Measurements from ENCODE around the gene ANXA1. TPM values are rescaled to one million over a fixed set of nuclear protein-coding genes. Genes with fewer than 3 reads are reported as not detected.
A peak's percentile ranks its signal among the peaks of the same experiment; 100 is the strongest.

ANXA1 gene
- total RNA-seq, 2 experiments from 2014 or later = 17.9 to 19.9 TPM

DNA sequence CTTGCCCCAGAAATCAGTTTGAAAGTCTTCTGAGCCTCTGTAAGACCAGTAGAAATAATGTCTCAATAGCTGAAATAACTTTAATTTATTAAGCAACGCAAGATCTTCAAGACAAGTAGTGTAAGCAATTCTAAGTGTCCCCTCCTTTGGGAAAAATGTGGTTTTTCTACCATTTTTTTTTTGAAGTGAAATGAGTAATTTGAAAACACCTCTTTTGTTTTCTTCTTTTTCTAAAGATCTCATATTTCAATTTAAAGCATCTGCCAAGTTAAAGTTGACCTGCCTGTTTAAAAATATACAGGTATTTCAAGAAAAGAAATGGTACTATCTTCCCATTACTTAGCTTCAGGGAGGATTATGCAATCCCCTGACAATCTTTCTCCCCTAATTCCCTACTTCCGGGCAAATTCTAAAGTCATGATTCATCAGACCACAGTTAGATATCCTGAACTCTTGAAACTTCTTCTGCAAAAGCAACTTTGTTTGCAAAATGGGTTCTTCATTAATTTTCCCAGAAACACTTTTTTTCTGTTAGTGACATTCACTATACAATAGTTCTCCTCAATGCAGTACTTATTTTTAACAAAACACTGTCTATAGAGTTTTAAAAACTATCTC, 7.8 kb upstream of the ANXA1 start:
- no peak for DNase-seq
- H3K4me3 Mint-ChIP-seq = no peak overlapping the region
- no peak overlapping the region for H3K27ac Mint-ChIP-seq
- peaks cover 33% of the 10 kb centered on the region for H3K4me1 Mint-ChIP-seq (ENCODE audit: low read depth)
- no peaks in the 10 kb centered on the region for H3K36me3 Mint-ChIP-seq (ENCODE audit: low read depth)
- H3K9me3 Mint-ChIP-seq = no peaks in the 10 kb centered on the region
- CTCF ChIA-PET = interaction anchor here (0.6 to 1.3 kb wide), 8 partner anchors 8 to 718 kb away, joined by 3 to 5 read pairs (median 3); no protein-coding TSS in a partner anchor
- H3K27me3 Mint-ChIP-seq (ENCODE audit: low read depth) = no peaks in the 10 kb centered on the region
- intact Hi-C loops (cut with micrococcal nuclease) = no loop called here

DNA sequence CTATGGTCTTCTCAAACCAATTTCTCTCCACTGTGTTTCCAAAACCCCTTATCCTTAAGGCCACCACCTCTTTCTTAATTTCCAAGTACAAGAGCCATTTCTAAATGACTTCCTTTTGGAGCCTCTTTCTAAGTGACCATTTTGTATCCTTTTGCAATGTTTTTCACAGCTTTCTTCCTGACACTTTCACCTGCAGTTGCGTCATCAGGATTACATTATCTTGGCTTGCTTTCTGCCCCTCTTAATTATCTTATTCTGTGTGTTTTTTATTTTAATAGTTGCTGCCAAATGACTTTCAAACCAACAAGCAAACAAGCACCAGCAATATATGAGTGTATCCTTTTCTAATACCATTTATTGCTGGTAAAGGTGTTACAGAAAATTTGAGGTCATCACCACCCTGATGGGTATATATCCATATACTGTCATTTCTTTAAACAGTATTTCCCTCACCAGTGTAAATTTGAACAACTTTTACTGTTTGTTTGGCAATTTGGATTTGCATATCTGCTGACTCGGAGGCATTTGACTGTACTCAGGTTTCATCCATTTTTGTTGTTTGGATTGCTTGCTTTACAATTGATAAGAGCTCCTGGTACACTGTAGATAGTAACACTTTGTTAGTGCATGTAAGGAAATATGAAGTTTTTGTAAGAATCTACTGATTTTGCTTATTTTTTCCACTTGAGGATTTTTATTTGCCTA, 5.4 kb upstream of the ANXA1 start:
- Mint-ChIP-seq H3K4me1 (ENCODE audit: low read depth) (peaks cover 47% of the 10 kb centered on the region), H3K27ac (no peak overlapping the region), H3K4me3 (no peak overlapping the region), H3K27me3 (ENCODE audit: low read depth) (no peaks in the 10 kb centered on the region), H3K9me3 (no peaks in the 10 kb centered on the region), H3K36me3 (ENCODE audit: low read depth) (no peaks in the 10 kb centered on the region)
- no peak for DNase-seq
- CTCF ChIA-PET = no interaction called here
- intact Hi-C loops (cut with micrococcal nuclease) = loop anchor here (5.0 kb wide), 1 partner anchor 1364 kb away; no protein-coding TSS in a partner anchor

DNA sequence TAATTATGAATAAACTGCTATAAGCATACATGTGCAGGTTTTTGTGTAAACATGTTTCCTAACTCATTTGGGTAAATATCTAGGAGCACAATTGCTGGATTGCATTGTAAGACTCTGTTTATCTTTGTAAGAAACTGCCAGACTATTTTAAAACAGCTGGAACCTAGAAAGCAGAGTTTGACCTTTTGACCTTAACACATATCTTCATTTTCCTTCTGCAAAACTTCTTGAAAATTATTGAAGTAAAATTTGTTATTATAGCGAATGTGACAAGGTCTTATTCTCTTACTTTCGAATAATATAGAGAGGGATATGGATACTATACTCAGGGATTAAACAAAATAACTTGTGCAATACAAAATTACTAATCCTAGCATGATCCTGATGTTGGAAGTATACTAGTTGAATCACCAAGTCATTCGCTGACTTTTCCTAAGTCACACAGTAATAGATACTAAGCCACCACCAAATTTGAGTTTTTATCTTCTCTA, 3.2 kb upstream of the ANXA1 start:
- Mint-ChIP-seq H3K36me3 (ENCODE audit: low read depth) (no peaks in the 10 kb centered on the region), H3K27ac (no peak overlapping the region), H3K9me3 (no peaks in the 10 kb centered on the region), H3K4me1 (ENCODE audit: low read depth) (peaks cover 55% of the 10 kb centered on the region), H3K27me3 (ENCODE audit: low read depth) (no peaks in the 10 kb centered on the region), H3K4me3 (no peak overlapping the region)
- CTCF ChIA-PET = interaction anchor here (0.6 to 1.9 kb wide), 2 partner anchors 14 to 35 kb away, joined by 3 to 9 read pairs; no protein-coding TSS in a partner anchor
- intact Hi-C loops (cut with micrococcal nuclease) = loop anchor here (5.0 kb wide), 1 partner anchor 1366 kb away; no protein-coding TSS in a partner anchor
- DNase-seq = no peak

DNA sequence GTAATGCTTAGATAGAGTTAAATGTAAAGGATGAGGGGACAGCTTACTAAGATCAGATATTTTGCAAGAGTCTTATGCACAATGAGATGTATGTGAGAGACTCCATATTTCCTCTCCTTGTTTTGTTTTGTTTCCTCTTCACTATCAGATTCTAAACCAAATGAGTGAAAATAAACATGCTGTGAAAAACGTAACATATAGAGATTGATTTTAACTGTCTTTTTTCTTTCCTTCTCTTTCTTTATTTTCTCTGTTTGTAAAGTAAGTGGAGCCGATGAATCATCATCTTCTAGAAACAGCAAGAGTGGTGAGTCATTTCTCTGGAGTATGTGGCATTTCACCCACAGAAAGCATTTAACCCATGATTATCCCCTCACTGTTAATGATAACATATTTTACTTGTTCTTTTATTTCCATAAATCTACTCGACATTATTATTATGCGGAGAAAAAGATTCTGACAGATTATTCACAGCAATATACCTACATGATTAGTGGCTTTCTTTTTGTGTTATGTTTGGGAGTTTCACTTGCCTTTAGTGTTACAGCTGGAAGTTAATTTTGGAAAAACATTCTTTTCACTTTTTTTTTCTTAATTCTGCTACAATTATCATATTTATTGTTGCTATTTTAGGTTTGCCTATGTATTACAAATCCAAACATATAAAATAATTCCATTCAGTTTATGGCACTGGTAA, 2.1 kb upstream of the ANXA1 start:
- DNase-seq = peak; percentile 23
- H3K4me1 Mint-ChIP-seq (ENCODE audit: low read depth) = peaks cover 55% of the 10 kb centered on the region
- H3K36me3 Mint-ChIP-seq (ENCODE audit: low read depth) = no peaks in the 10 kb centered on the region
- intact Hi-C loops (cut with micrococcal nuclease) = loop anchor here (1.0 to 10.0 kb wide), 11 partner anchors 9 to 1995 kb away; partner anchors contain the start of genes CEMIP2, NMRK1 and OSTF1
- H3K9me3 Mint-ChIP-seq = no peaks in the 10 kb centered on the region
- CTCF ChIA-PET = interaction anchor here (1.9 kb wide), 1 partner anchor 15 kb away, joined by 9 read pairs; no protein-coding TSS in a partner anchor
- peak overlapping the region; percentile 28 for H3K4me3 Mint-ChIP-seq
- peak overlapping the region; percentile 79 for H3K27ac Mint-ChIP-seq
- H3K27me3 Mint-ChIP-seq (ENCODE audit: low read depth) = no peaks in the 10 kb centered on the region

DNA sequence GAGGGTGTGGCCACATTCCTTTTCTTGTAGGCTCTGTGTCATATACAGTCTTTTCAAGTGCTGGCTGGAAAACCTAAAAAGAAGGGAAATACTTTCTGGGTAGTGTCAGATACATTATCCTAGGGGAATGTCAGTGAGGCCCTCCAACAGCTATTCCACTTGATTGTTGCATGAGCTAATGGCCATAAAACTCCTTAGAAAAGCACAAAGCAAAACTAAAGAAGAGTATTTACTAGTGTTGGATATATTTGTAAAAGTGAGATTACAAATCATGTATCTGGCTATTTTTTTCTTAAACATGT, 829 bp downstream of the ANXA1 start:
- H3K4me3 Mint-ChIP-seq = peak overlapping the region; percentile 51
- no peaks in the 10 kb centered on the region for H3K36me3 Mint-ChIP-seq (ENCODE audit: low read depth)
- no peak for DNase-seq
- no peaks in the 10 kb centered on the region for H3K27me3 Mint-ChIP-seq (ENCODE audit: low read depth)
- no peaks in the 10 kb centered on the region for H3K9me3 Mint-ChIP-seq
- CTCF ChIA-PET = interaction anchor here (0.7 to 1.4 kb wide), 7 partner anchors 9 to 84 kb away, joined by 3 to 5 read pairs (median 3); no protein-coding TSS in a partner anchor
- peak overlapping the region; percentile 30 for H3K27ac Mint-ChIP-seq
- peaks cover 73% of the 10 kb centered on the region for H3K4me1 Mint-ChIP-seq (ENCODE audit: low read depth)
- intact Hi-C loops (cut with micrococcal nuclease) = loop anchor here (5.0 to 10.0 kb wide), 6 partner anchors 568 to 1992 kb away; partner anchors contain the start of genes CEMIP2, NMRK1 and OSTF1

DNA sequence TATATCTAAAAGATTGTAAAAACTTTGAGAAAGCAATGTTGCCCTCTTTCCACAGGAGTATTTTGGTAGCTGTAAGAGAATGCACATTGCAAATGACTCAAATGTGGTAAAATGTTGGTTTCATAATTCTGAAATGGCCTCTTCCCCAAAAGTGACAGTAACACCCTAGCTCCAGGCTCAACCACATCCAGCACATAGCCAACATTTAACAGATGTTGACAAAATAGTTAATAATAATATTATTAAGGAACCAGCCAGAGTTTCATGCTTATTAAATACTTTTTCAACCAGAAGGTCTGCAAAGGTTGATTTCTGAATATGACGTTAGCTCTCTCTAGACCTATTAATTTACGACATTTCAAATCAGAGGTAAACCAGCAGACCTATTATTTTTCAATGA, 1.3 kb downstream of the ANXA1 start:
- no peak for DNase-seq
- CTCF ChIA-PET = interaction anchor here (0.6 to 1.4 kb wide), 6 partner anchors 16 to 1964 kb away, joined by 3 to 5 read pairs (median 3); no protein-coding TSS in a partner anchor
- Mint-ChIP-seq H3K36me3 (ENCODE audit: low read depth) (no peaks in the 10 kb centered on the region), H3K4me1 (ENCODE audit: low read depth) (peaks cover 77% of the 10 kb centered on the region), H3K27ac (peak overlapping the region; percentile 61), H3K27me3 (ENCODE audit: low read depth) (no peaks in the 10 kb centered on the region), H3K9me3 (no peaks in the 10 kb centered on the region), H3K4me3 (peak overlapping the region; percentile 54)
- intact Hi-C loops (cut with micrococcal nuclease) = loop anchor here (5.0 to 10.0 kb wide), 6 partner anchors 568 to 1992 kb away; partner anchors contain the start of genes CEMIP2, NMRK1 and OSTF1

DNA sequence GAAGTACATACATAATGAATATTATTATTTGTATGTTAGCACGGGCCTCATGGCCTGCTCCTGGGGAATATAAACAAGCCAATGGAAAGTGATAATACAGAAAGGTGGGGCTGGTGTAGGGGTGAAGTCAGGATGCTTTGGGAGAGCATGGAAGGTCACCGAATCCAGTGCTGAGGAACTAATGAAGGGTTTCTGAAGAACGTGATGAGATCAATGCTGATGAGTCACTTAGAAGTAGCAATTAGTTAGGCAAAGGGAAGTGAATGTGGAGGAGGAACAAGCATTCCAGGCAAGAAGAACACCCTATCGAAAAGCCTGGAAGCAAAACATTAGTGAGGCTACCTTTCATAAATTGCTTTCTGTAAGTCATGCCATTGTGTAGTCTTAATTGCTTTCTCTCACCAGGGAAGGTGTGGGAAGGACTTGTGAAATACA, 2.1 kb downstream of the ANXA1 start:
- Mint-ChIP-seq H3K9me3 (no peaks in the 10 kb centered on the region), H3K4me1 (ENCODE audit: low read depth) (peaks cover 76% of the 10 kb centered on the region), H3K27me3 (ENCODE audit: low read depth) (no peaks in the 10 kb centered on the region), H3K36me3 (ENCODE audit: low read depth) (no peaks in the 10 kb centered on the region), H3K27ac (peak overlapping the region; percentile 86), H3K4me3 (peak overlapping the region; percentile 62)
- CTCF ChIA-PET = no interaction called here
- intact Hi-C loops (cut with micrococcal nuclease) = loop anchor here (1.0 to 10.0 kb wide), 11 partner anchors 22 to 1991 kb away; partner anchors contain the start of genes CEMIP2, NMRK1, OSTF1 and ZFAND5
- DNase-seq = no peak

DNA sequence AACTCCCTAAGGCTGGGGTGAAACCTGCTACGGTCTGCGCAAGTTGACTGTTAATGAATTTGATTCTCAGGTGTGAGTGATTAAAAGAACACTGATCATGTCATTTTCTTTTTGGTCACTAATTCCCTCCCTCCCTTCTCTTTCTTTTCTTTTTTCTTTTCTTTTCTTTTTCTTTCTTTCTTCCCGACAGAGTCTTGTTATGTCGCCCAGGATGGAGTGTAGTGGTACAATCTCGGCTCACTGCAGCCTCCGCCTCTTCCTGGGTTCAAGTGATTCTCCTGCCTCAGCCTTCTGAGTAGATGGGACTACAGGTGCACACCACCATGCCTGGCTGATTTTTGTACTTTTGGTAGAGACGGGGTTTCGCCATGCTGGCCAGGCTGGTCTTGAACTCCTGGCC, 2.6 kb downstream of the ANXA1 start:
- H3K36me3 Mint-ChIP-seq (ENCODE audit: low read depth) = peaks cover 2% of the 10 kb centered on the region
- peak overlapping the region; percentile 62 for H3K4me3 Mint-ChIP-seq
- H3K4me1 Mint-ChIP-seq (ENCODE audit: low read depth) = peaks cover 76% of the 10 kb centered on the region
- CTCF ChIA-PET = interaction anchor here (1.3 to 1.7 kb wide), 2 partner anchors 23 to 47 kb away, joined by 5 to 9 read pairs; no protein-coding TSS in a partner anchor
- H3K27me3 Mint-ChIP-seq (ENCODE audit: low read depth) = no peaks in the 10 kb centered on the region
- intact Hi-C loops (cut with micrococcal nuclease) = loop anchor here (1.0 to 10.0 kb wide), 11 partner anchors 22 to 1991 kb away; partner anchors contain the start of genes CEMIP2, NMRK1, OSTF1 and ZFAND5
- no peaks in the 10 kb centered on the region for H3K9me3 Mint-ChIP-seq
- peak overlapping the region; percentile 86 for H3K27ac Mint-ChIP-seq
- no peak for DNase-seq

DNA sequence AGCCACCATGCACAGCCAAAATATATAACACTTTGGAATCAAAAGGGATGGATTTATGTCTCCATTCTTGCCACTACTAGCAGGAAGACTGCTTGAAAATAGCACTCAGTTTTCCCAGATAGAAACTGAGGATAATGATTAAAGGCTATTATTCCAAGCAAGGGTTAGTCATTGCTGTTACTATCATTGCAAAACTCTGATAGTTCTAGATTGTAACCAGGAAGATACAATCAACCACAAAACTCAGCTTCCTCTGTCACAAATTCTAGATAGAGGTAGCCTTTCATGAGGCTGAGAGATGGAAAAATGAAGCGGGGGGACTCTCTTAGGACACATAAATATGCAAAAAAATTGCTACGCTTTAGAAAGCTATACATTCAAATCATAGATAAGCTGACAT, 3.1 kb downstream of the ANXA1 start:
- H3K27me3 Mint-ChIP-seq (ENCODE audit: low read depth) = no peaks in the 10 kb centered on the region
- intact Hi-C loops (cut with micrococcal nuclease) = loop anchor here (1.0 to 10.0 kb wide), 14 partner anchors 13 to 1990 kb away; partner anchors contain the start of genes CARNMT1, CEMIP2, NMRK1 and OSTF1
- CTCF ChIA-PET = interaction anchor here (0.8 to 1.7 kb wide), 5 partner anchors 20 to 48 kb away, joined by 3 to 9 read pairs (median 5); no protein-coding TSS in a partner anchor
- H3K9me3 Mint-ChIP-seq = no peaks in the 10 kb centered on the region
- H3K36me3 Mint-ChIP-seq (ENCODE audit: low read depth) = peaks cover 2% of the 10 kb centered on the region
- DNase-seq = no peak
- H3K27ac Mint-ChIP-seq = peak overlapping the region; percentile 86
- peak overlapping the region; percentile 62 for H3K4me3 Mint-ChIP-seq
- H3K4me1 Mint-ChIP-seq (ENCODE audit: low read depth) = peaks cover 73% of the 10 kb centered on the region

DNA sequence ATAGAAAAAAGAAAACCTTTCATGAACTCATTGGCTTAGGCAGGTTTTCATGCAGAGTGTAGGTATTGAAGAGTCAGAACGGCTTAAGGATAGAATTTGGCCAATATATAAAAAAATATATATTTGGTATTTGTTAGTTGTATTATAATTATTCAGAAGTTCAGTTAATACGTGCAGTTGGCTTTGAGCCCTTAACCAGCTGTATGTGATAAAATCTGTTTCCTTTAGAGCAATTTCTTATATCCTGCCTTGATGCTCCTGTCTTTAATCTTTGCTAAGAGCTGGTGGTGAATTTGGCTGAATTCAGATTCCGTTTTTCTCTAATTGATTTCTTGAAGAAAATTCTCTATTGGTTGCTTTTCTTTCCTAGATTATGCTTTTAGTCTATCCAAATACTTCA, 3.7 kb downstream of the ANXA1 start:
- H3K27me3 Mint-ChIP-seq (ENCODE audit: low read depth) = no peaks in the 10 kb centered on the region
- DNase-seq = no peak
- H3K4me3 Mint-ChIP-seq = peak overlapping the region; percentile 62
- no peaks in the 10 kb centered on the region for H3K9me3 Mint-ChIP-seq
- CTCF ChIA-PET = interaction anchor here (0.5 to 1.7 kb wide), 8 partner anchors 21 to 668 kb away, joined by 3 to 9 read pairs (median 4); no protein-coding TSS in a partner anchor
- H3K27ac Mint-ChIP-seq = no peak overlapping the region
- intact Hi-C loops (cut with micrococcal nuclease) = loop anchor here (1.0 to 10.0 kb wide), 8 partner anchors 12 to 1989 kb away; partner anchors contain the start of genes CARNMT1, CEMIP2 and ZFAND5
- H3K36me3 Mint-ChIP-seq (ENCODE audit: low read depth) = peaks cover 5% of the 10 kb centered on the region
- H3K4me1 Mint-ChIP-seq (ENCODE audit: low read depth) = peaks cover 72% of the 10 kb centered on the region

All from activated naive CD4-positive, alpha-beta T cell treated with anti-CD3 and anti-CD28 coated beads for 36 hours (primary cell).